ENCODE results near the gene CNBD2. TPM values are rescaled to one million over a fixed set of nuclear protein-coding genes. Genes with fewer than 3 reads are reported as not detected.

Gene CNBD2
- polyA plus RNA-seq, 1 donor (not counting 4 experiments of a cell fraction or from before 2014, with no cell fraction given), result 3.0 TPM

GRCh38 chr20:35985806-35986205 is 17.4 kb downstream of the CNBD2 start:
- TF ChIP-seq EZH2 (IDR thresholded peaks at IDR 0.05; ENCODE audit: low read length) (no peak), CTCF (optimal IDR thresholded peaks at IDR 0.05 in 1 of 3, IDR thresholded peaks at IDR 0.05 in 1 of 3, conservative IDR thresholded peaks at IDR 0.05 in 1 of 3; ENCODE audit: extremely low read depth in 1 of 3, insufficient read depth in 2 of 3, low read length in 3 of 3) (no peak)
- Histone ChIP-seq H3K27ac (ENCODE audit: control insufficient read depth, insufficient read depth, low read length) (no peak overlapping the region), H3K4me2 (ENCODE audit: control insufficient read depth, extremely low read depth, insufficient read depth, low read depth, low read length) (no peak overlapping the region), H3K4me3 (ENCODE audit: control insufficient read depth in 2 of 3, extremely low read depth in 1 of 3, insufficient read depth in 2 of 3, low read depth in 1 of 3, low read length in 3 of 3) (no peak overlapping the region), H3K79me2 (ENCODE audit: control insufficient read depth, insufficient read depth, low read length) (no peaks in the 10 kb centered on the region), H4K20me1 (ENCODE audit: control insufficient read depth, extremely low read depth, insufficient read depth, low read length) (no peaks in the 10 kb centered on the region), H2AFZ (ENCODE audit: control insufficient read depth, low read length) (no peak overlapping the region), H3K9ac (ENCODE audit: control insufficient read depth, extremely low read depth, insufficient read depth, low read length) (no peak overlapping the region), H3K9me1 (ENCODE audit: control insufficient read depth, extremely low read depth, insufficient read depth, low read length) (no peaks in the 10 kb centered on the region), H3K4me1 (ENCODE audit: control insufficient read depth, extremely low read depth, insufficient read depth, low read length) (no peaks in the 10 kb centered on the region), H3K9me3 (ENCODE audit: control insufficient read depth, low read depth, low read length) (no peaks in the 10 kb centered on the region), H3K27me3 (ENCODE audit: control insufficient read depth, extremely low read depth, insufficient read depth, low read length) (peaks cover 1% of the 10 kb centered on the region), H3K36me3 (ENCODE audit: control insufficient read depth in 2 of 2, extremely low read depth in 1 of 2, insufficient read depth in 2 of 2, low read length in 2 of 2) (no peaks in the 10 kb centered on the region)
- DNase-seq (ENCODE audit: low read depth, low spot score), result no peak
- no peak for FAIRE-seq
- dilution Hi-C loops (cut with MboI; ENCODE audit: extremely low pct_ligation_motif_present, low sequenced_read_pairs), result no loop called here

- Histone ChIP-seq H3K4me2 (ENCODE audit: control insufficient read depth, extremely low read depth, insufficient read depth, low read depth, low read length) (no peak overlapping the region), H3K9me1 (ENCODE audit: control insufficient read depth, extremely low read depth, insufficient read depth, low read length) (no peaks in the 10 kb centered on the region), H3K4me1 (ENCODE audit: control insufficient read depth, extremely low read depth, insufficient read depth, low read length) (no peaks in the 10 kb centered on the region), H4K20me1 (ENCODE audit: control insufficient read depth, extremely low read depth, insufficient read depth, low read length) (no peaks in the 10 kb centered on the region), H3K9me3 (ENCODE audit: control insufficient read depth, low read depth, low read length) (no peaks in the 10 kb centered on the region), H3K79me2 (ENCODE audit: control insufficient read depth, insufficient read depth, low read length) (no peaks in the 10 kb centered on the region), H3K27me3 (ENCODE audit: control insufficient read depth, extremely low read depth, insufficient read depth, low read length) (no peaks in the 10 kb centered on the region), H3K4me3 (ENCODE audit: control insufficient read depth in 2 of 3, extremely low read depth in 1 of 3, insufficient read depth in 2 of 3, low read depth in 1 of 3, low read length in 3 of 3) (no peak overlapping the region), H3K9ac (ENCODE audit: control insufficient read depth, extremely low read depth, insufficient read depth, low read length) (no peak overlapping the region), H2AFZ (ENCODE audit: control insufficient read depth, low read length) (no peak overlapping the region), H3K27ac (ENCODE audit: control insufficient read depth, insufficient read depth, low read length) (no peak overlapping the region), H3K36me3 (ENCODE audit: control insufficient read depth in 2 of 2, extremely low read depth in 1 of 2, insufficient read depth in 2 of 2, low read length in 2 of 2) (no peaks in the 10 kb centered on the region)
- TF ChIP-seq EZH2 (IDR thresholded peaks at IDR 0.05; ENCODE audit: low read length), result no peak
- no peak for TF ChIP-seq CTCF (optimal IDR thresholded peaks at IDR 0.05 in 1 of 3, IDR thresholded peaks at IDR 0.05 in 1 of 3, conservative IDR thresholded peaks at IDR 0.05 in 1 of 3; ENCODE audit: extremely low read depth in 1 of 3, insufficient read depth in 2 of 3, low read length in 3 of 3)
- dilution Hi-C loops (cut with MboI; ENCODE audit: extremely low pct_ligation_motif_present, low sequenced_read_pairs), result no loop called here
- FAIRE-seq, result no peak
- no peak for DNase-seq (ENCODE audit: low read depth, low spot score)
These were observed 20.6 kb downstream of the CNBD2 start for GRCh38 chr20:35988910-35989463.

All from keratinocyte (primary cell).